HG03520 (cell line): ENCODE data around the gene C1orf116.
"Not testable (repeated sequence)": the region's sequence is repeated elsewhere in the genome, so short reads cannot be mapped to it uniquely, and the experiment has no call there.

Experiments used
- ATAC-seq: cut with Tn5 transposase; IDR thresholded peaks from one replicate; pipeline ENCODE4 v1.9.1; 2021; ENCODE audit warnings: mild to moderate bottlenecking, moderate library complexity; ENCODE audit not compliant: unreplicated experiment

Gene C1orf116

DNA sequence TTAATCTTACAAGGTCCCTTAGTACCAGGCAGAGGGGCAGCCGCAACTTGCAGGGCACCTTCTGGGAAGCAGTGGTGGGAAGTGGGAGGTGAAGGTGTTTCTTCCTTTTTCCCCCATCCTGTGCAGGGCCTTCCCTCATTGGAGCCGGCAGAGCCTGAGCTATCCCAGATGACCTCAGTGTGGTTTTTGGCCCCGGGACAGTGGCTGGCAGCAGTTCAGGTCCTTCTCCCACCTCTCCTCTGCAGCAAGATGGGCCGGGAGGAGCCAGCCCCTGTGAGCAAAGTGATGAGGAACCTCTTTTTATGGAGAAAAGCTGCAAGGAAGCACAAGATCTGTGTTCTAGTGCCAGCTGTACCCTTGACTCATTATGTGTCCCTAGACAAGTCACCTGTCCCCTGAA lies 27.3 kb upstream of the C1orf116 start:
- ATAC-seq: no peak

DNA sequence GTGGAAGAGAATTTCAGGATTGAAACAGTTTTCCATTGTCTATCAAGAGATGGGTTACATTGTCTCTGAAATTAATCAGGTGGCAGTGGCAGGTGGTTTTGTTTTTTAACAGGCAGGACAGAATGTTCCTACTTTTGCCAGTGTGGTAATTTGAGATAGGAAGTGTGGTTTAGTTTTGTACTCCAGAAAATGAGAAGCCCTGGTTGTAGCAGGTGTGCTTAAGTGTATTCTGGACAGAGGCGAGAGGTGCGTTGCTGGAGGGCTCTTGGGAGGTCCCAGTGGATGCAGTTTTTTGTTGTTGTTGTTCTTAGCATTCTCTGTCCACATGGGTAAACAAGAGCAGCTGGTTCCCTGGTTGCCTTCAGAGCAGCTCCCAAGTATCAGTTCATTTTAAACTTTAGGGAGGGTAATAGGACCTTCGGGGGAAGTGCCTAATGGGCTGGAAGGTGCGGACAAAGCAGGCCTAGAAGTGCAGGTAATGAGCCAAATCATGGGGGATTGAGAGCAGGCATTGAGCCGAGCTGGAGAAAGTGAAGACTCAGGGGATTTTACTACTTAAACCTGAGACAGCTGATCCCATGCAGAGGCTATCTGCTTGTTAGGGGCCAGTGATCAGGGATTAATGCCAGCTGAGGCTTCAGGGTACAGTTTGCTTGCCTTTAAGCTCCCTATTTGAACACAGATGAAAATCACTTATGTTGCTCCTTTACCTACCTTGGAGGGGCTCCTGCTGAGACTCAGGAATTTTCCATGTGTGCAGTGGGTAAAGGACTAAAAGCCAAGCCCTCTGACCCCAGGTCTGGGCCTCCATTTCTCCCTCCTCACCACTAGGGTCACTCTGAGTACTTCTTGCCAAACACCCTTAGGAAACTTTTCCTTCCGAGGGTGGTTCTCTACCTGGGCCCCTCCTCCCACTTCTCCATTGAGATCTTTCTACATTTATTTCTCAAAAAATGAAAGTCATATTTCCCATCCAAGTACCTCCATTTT lies 26.6 kb upstream of the C1orf116 start:
- no peak for ATAC-seq

DNA sequence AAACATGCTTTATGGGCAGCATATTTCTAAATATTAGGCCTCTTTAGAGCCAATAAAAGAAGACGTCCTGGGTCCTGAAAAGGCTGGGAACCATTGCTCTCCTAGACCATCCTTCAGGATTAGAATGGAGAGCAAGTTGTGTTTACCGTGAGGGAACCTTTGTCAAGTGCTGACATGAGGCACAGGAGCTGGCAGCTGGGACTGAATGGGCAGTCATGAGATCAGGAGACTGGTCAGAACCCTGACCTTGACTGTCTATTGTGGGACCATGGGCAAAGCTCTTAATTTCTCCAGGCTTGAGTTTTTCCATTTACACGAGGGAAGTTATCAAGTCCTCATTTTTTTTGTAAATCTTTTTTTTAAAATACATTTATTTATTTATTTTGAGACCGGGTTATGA lies 25.7 kb upstream of the C1orf116 start:
- ATAC-seq: no peak

DNA sequence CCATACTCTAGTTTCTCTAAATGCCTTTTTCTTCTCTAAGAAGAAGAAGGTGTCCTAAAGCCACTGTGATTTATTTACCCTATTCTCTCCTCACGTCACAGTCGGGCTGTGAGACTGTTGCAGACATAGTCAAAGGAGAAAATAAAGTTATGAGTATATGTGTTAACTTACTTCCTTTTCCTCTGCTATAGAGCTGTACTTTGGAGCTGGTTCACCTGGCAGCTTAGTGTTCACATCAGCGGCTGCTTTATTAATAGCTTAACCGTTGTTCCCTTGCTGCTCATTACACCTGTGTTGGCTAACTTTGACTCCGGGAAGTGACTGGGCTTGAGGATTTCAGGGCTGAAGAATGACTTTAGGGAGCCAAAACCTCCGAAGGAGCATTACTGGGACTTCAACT lies 24.1 kb upstream of the C1orf116 start:
- ATAC-seq: no peak

GRCh38 chr1:207055386-207056001 lies 22.9 kb upstream of the C1orf116 start:
- ATAC-seq: no peak

- ATAC-seq: no peak
These were observed 21.9 kb upstream of the C1orf116 start for GRCh38 chr1:207054491-207054890.

- ATAC-seq: peak; percentile 75
These were observed 20.6 kb upstream of the C1orf116 start, which contains the start of gene PFKFB2 for GRCh38 chr1:207052911-207053769. TSS of gene PFKFB2 (plus strand) at chr1:207053275. CDS start at chr1:207054718, 1,443 bp downstream.

DNA sequence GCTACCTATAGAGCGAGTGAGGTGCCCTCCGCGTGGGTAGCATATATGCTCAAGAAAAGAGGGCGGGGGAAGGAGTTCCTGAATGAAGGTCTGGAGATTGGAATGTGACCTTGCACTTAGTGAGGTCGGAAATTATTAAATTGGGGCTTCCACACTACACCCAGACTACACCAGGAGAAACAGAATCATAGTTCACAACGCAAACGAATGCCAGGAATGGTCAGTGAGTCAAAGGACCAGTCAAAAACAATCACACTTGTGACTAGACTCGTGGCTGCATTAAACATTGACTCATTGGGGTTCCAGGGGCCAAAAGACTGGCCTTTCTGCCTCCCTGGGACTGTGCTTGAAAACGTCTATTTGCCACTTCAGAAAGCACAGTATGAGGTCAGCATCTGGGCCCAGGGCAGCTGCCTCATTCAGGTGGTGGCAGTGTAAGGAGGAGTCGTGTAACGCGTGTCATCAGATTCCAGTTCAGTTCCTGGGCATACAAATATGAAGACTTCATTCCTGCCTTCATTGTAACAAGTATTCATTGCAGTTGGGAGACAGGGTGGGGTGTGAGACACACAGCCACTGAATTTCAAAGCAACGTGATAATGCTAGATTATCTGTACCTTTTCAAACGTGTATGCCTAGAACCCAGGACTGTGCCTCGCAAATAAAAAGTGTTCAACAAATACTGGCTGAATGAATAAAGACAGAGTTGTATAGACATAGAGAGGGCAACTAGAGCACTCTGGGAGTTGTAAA lies 18.8 kb upstream of the C1orf116 start, which contains the start of gene YOD1:
Gene YOD1, minus strand, starts transcription at position 18 of the 753 bp plus-strand sequence. CDS start 178 bp downstream, outside the sequence.
- no peak for ATAC-seq

DNA sequence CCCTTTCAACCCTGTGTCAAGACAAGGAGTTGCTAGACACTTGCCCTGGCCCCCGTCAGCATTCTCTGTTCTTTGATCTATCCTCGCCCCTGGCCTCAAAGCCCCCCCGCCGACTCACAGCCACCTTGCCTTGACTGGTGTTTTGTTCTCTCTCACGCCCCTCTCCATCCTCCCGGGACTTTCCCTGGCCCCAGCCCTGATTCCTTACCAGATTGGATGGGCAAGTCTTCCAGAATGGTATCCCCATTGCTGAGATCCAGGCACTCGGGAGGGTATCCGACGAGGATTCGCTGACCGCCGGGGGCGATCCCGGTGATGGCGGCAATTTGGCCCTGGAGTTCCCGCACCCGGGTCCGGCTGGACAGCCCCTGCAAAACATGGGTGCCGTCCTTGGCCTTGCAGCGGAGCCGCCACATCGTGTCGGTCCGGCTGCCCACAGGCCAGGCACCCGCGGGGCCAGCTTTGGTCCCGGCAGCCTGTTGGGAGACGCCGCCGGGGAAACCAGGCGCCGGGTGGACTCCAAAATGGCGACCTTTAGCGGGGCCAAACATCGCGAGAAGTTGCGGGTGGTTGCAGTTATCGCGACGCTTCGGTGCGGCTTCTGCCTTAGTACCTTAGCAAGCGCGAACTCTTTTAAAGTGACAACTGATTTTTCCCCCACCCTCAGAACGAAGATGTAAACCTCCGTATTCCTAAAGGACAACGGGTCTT lies 18.1 kb upstream of the C1orf116 start:
- ATAC-seq: peak; percentile 47

DNA sequence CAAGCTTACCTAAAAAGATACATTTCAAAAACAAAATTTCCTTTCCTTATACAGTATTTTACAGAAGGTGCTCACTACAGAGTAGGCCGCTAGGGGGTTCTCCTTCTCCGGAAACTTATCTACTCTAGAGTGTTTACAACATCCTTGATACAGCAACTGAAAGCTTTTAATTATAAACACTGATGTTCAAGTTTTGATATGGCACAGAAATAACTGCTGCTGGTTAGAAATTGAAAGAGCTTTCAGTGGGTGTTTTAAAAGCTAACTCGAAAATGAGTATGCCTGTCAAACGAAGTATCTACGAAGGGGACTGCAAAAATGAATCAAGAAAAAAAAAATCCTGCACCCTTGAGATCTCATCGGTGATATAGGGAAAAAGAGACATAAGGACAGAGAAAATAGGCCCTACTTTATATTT lies 17.4 kb upstream of the C1orf116 start:
- no peak for ATAC-seq

DNA sequence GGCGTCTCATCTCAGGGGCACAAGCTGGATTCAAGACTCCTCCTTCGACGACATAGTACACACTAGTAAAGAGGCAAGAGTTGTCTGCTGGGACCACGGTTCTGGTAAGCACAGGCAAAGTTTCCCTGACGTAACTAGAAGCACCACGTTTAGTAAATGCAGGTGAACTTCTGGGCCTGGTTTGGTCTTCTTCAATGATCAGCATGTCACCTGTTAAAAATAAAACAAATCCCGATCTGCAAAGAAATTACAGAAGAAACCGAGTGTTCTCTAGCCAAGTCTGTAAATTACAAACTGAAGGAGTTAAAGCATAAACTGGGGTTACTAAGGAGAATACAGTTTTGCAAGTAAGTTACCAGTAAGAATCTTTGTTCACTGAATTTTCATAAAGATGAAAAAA lies 17.0 kb upstream of the C1orf116 start:
- no peak for ATAC-seq

DNA sequence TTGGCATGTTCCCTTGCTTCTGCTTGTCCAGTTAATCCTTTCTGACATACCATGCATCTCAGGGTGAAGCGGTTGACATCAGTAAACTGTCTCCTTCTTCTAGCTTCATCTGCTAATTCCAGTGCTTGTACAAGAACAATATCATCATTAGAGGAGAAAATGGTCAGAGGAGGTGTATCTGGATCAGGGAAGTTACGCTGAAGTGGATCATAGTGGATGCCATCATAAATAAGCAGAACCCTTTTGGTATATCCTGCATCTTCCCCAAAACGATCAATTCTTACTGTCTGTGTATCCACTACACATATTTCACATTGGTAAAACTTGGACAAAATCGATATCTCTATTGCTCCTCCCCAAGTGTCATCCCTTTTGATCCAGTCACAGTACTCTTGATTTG lies 16.5 kb upstream of the C1orf116 start:
- ATAC-seq: no peak

DNA sequence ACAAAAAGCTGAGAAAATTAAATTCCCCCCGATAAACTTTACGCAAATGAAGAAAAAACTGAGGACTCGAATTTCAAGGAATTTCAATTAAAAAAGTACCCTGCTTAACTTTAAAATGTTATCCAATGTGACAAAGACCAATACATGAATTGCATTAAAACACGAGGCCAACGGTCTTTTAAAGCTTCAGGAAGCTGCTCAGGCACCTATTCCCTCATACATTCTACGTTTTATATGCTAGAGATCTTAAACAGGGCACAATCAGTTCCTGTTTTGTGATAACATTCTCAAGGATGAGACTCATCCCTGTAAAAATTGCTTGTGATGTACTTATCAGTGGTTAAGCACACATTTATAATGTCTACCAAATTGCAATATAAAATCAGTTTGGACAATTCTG lies 15.5 kb upstream of the C1orf116 start:
- no peak for ATAC-seq

DNA sequence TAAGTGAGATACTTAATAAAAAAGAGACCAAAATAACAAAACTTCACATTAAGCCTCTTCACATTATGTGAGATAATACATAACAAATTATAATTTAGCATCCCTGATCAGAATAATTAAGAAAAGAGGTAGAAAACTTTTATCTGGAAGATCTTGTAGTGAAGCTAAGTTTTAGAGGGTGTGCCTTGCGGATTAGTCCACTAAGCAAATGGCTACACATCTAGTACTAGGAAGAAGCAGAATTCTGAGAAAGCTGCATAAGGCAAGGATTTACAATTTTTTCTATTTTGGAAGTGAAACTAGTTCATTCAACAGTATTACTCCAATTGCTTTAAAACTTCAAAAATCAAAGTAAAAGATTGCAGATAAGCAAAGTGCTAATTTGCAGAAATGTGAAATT lies 14.9 kb upstream of the C1orf116 start:
- no peak for ATAC-seq

GRCh38 chr1:207045453-207045852 lies 12.9 kb upstream of the C1orf116 start:
- no peak for ATAC-seq

DNA sequence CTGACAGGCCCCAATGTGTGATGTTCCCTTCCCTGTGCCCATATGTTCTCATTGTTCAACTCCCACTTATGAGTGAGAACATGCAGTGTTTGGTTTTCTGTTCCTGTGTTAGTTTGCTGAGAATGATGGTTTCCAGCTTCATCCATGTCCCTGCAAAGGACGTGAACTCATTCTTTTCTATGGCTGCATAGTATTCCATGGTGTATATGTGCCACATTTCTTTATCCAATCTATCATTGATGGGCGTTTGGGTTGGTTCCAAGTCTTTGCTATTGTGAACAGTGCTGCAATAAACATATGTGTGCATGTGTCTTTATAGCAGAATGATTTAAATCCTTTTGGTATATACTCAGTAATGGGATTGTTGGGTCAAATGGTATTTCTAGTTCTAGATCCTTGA lies 8.8 kb upstream of the C1orf116 start:
- ATAC-seq: not testable (repeated sequence)

GRCh38 chr1:207040181-207040533 lies 7.6 kb upstream of the C1orf116 start:
- no peak for ATAC-seq

DNA sequence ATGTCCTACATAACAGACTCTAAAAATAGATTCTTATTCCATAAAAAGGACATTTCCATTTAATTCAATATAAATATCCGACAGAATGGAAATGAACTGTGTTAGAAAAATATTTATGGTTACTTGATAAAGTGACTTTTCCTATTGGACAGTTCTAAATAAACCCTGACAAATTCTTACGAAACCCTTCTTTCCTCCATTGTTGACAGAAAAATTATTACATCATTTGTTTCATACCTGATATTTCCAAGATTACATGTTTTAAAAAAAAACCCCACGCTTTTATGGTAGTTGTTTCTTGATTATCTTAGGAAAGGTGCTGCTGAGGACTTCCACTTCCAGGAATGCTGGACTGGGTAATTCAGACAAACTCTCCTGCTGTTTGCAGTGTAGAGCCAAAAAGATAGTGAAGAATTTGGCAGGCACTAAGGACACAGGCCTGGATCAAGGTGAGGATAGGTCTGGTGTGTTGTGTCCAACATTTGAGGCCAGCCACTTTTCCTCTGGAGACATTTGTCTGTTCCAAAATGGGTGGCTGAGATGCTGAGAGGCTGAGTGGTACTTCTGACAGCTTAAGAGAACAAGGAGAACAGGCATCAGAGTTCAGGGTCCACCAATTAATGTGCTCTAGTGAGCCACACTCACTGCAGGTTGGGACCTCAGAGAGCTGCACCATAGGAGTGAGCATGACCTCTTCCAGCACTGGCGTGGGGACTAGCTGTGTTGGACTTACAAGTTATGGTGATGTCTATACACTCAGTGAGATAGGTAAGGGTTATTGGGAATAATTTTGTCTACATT lies 7.0 kb upstream of the C1orf116 start:
- no peak for ATAC-seq

DNA sequence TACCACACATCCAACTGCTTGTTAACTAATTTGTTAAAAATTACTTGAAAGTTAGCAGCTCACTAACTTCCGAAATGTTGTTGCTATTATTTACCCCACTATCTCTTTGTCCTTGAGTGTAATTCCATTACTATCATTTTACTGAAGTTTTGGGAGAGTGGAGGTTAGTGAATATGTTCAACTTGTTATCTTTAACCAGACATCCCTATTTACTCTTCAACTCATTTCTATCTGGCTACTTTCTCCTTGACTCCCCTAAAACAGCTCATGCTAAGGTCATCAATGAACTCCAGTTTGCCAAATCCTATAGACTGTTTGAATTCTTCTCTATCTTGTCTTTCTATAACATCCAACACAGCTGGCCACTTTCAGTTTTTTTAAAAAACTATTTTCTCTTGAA lies 4.3 kb upstream of the C1orf116 start:
- ATAC-seq: no peak
